Fibroblast of skin of back (primary cell): ENCODE results near the gene RUVBL2.
"Not testable (repeated sequence)": the region's sequence is repeated elsewhere in the genome, so short reads cannot be mapped to it uniquely, and the experiment has no call there.

Experiments used
- DNase-seq: peaks from one replicate; pipeline ENCODE4 v3.0.0-alpha.2; 2013

Gene RUVBL2

DNA sequence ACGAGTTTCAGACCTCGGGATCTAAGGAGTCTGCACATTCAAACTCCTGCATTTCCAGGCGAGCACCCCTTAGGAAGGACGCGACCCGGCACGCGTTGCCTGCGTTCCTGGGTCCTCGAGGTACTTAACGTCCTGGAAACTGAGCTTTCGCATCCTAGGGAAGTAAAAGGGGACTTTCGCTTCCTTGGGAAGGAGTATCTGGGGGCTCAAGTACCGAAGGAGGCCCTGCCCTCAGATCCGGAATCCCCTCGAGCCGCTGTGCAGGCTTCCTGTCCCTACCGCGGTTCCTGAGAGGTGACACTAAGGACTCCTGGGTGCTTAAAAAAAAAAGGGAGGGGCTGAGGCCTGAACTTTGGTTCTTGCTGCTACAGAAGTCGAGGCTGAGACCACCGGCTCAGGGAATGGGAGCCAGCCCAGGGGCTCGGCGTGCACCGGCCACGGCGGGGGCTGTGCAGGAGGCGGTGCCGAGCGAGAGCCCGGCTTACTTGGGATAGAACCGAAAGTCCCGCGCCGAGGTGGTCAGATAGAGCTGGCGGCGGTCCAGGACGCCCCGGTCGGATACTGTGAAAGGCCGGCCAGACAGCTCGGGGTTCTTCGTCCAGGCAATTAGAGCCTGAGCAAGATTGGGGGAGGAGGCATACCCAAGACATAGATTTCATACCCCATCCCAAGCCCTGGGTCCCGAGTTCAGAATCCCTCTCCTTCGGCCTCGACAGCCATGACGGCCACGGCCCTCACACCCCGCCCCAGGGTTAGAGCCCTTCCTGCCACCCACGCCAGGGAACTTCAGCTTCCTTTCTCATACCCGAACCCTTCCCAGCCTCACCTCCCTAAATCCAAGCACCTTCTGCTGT is 24.9 kb downstream of the RUVBL2 start:
- DNase-seq, result not testable (repeated sequence)

DNA sequence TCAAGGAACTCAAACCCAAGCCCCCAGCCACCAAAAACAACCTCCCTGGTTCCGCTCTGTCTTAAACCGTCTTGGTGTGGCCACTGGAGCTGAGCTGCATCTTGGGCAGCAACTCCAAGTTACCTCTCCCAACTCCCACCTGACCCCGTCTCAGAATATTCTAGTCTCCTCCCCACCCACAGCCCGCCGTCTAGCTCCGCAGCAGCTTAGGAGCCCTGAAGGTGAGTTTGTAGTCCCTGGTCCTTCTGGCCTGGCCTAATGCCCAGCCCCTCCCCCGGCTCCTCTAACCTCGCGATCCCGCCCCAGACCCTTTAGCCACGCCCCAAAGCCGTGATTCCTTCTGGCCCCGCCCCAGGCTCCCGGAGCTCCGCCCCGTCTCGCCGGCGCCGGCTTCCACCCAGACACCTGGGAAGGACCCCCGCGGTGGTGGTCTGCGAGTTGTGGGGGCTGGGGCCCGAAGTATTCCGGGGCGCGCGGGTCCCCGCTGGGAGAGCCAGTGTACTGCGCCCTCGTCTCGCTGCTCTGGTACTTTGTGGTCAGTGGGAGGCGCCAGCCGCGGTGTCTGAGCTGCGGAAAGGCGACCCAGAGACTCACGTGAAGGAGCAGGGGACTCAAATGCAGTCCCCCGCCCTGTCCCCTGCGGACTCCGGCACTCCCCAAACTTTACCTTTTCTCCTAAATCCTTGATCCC is 25.7 kb downstream of the RUVBL2 start:
- DNase-seq, result peak; percentile 39

DNA sequence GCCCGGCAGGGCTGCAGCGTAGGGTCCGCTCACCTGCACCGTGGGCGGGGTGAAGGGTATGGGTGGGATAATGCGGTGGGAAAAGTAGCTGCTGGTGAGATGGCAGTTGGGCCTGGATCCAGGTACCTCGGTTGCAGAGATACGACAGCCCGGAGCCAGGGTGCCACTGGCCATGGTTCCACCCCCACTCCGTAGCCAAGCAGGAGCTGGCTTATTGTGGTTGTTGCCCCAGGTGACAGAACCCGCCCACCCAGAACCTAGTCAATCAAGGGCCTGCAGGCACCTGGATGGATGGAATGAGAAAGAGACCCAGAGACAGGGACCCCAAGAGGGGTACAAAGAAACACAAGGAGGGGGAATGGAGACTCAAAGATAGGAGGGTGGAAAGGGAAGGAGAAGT is 26.7 kb downstream of the RUVBL2 start:
- DNase-seq, result no peak

DNA sequence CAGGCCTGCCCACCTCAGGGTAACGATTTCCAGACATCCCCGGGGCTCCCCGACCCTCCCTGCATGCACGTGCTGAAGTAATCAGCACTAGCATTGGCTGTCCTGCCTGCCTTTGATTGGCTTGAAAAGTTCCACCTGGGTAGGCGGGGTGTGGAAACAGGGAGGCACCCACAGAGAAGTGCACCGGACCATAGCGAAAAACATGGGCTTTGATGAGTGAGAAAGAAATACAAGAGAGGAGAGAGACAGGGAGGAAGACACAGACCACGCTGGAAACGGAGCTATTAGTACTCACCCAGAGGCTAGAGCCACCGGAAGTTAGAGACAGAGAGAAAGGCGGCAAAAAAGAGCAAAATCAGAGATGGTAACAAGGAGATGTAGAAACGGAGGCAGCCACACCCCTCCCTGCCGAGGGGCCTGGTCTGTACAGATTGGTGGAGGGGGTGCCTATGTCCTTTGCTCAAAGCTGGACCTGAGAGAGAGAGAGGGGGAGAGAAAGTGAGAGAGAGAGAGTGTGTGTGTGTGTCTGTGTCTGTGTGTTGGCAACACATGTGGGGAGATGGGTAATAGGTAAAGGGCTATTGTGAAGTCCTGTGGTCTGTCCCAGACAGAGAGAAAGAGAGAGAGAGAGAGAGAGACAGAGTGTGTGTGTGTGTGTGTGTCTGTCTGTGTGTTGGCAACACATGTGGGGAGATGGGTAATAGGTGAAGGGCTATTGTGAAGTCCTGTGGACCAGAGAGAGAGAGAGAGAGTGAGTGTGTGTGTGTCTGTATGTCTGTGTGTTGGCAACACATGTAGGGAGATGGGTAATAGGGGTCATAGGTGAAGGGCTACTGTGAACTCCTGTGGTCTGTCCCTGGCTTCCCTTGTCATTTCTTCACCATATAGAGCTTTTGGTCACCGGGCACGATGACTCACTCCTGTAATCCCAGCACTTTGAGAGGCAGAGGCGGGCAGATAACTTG is 27.5 kb downstream of the RUVBL2 start:
- peak; percentile 43 for DNase-seq

DNA sequence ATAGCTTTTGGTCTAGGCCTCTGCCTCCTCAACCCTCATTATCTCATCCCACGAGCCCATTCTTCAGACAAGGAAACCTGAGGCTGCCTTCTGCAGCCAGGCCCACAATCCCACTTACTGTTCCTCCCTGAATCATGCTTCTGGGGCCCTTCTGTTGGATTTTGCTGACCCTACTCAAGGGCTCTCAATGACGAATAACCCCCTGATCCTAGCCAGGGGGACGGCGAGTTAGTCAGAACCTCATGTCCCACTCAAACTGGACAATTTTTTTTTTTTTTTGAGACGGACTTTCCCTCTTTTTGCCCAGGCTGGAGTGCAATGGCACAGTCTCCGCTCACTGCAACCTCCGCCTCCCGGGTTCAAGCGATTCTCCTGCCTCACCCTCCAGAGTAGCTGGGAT is 28.4 kb downstream of the RUVBL2 start:
- DNase-seq, result no peak

DNA sequence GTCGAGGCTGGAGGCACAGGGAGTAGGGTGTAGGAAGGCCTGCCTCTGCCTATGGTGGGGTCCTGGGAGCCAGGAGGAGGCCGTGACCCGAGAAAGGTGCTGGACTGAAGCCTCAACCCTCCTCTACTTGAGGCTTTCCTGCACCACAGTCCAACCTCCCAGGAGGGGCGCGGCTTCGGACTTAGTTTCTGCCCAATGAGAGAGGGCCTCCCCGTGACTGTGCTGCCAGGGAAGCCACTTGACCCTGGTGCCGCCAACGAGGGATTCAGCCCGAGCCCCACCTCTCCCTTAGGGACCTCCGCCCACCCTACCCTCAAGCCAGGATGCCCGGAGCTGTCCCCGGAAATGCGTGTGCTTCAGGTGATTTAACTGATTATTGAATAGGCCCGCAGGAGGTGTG is 30.5 kb downstream of the RUVBL2 start, which contains the start of gene CGB3:
Gene CGB3, minus strand, starts transcription at position 101 of the 400 bp plus-strand sequence. CDS start 362 bp downstream, outside the sequence.
- not testable (repeated sequence) for DNase-seq

DNA sequence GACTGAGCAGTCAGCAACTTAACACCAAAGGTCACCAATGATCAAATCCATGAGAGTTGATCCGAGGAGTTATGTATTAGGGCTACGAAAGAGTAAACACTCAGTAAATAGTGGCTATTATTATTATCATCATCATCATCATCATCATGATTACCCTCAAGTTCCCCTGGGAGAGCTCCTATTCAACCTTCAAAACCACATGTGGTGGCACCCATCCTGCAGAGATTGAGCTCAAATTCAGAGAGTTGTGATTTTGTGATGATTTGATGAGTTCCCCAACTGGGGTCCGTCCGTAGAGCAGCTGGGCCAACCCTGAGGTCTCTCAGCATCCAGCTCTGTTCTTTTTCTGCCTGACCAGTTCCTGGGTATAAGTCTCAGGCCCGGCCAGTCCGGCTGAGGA is 31.4 kb downstream of the RUVBL2 start:
- not testable (repeated sequence) for DNase-seq

DNA sequence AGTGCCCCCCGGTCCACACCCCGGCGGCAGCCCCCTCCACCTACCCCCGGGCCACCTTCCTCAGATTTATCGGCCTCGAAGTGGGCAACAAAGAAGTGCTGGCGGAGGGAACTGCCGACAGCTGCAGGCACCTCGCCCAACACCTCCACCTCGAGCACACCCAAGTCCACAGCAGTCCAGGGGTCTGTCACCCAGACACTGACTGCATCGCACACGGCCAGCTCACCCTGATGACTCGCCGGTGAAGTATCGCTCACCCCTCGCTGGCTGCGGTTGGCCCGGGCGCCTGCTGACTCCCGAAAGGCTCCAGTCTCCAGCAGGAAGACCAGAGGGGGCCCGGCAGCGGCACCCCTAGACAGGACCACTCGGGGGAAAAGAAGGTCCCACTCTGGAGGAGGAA is 31.9 kb downstream of the RUVBL2 start:
- peak; percentile 34 for DNase-seq

DNA sequence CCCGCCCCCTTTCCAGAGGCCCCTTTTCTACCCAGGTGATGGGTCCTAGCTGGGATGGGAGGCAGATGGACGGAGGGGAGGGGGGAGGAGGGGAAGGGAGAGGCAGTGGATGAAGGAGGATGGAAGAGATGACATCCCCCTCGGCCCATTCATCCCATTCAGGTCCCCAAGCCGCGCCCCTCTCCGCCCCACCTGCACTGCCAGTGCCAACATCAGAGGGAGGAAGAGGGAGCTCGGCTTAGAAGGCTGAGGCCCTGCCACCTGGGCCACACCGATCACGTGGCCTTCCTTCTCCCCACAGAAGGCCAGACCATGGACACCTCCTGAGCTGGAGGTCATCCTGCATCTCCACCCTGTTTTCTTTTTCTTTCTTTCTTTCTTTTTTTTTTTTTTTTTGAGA is 35.0 kb downstream of the RUVBL2 start:
- DNase-seq, result not testable (repeated sequence)

DNA sequence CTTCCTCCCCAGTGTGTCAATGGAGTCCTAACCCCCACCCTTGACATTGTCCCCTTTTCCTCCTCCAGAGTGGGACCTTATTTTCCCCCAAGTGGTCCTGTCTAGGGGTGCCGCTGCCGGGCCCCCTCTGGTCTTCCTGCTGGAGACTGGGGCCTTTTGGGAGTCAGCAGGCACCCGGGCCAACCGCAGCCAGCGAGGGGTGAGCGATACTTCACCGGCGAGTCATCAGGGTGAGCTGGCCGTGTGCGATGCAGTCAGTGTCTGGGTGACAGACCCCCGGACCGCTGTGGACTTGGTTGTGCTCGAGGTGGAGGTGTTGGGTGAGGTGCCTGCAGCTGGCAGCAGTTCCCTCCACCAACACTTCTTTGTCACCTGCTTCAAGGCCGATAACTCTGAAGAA is 36.1 kb downstream of the RUVBL2 start:
- DNase-seq, result peak; percentile 72

DNA sequence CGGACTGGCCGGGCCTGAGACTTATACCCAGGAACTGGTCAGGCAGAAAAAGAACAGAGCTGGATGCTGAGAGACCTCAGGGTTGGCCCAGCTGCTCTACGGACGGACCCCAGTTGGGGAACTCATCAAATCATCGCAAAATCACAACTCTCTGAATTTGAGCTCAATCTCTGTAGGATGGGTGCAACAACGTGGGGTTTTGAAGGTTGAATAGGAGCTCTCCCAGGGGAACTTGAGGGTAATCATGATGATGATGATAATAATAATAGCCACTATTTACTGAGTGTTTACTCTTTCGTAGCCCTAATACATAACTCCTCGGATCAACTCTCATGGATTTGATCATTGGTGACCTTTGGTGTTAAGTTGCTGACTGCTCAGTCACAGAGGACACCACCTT is 36.6 kb downstream of the RUVBL2 start:
- not testable (repeated sequence) for DNase-seq

DNA sequence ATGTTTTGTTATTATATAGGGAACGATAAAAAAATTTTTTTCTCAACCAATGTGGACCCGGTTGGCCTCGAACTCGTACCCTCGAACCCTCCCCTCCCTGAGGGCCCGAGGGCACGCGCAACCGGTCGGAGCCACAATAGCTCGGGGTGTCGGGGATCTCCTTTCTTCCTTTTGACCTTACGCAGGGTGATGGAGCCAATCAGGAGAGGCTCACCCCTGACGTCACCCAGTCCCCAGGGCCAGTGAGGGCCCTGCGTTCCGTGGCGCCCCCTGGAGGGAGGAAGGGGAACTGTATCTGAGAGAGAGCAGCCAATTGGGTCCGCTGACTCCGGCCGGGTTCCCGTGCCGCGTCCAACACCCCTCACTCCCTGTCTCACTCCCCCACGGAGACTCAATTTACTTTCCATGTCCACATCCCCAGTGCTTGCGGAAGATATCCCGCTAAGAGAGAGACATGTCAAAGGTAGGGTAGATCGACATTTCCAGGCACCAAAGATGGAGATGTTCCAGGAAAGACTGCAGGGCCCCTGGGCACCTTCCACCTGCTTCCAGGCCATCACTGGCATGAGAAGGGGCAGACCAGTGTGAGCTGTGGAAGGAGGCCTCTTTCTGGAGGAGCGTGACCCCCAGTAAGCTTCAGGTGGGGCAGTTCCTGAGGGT is 38.1 kb downstream of the RUVBL2 start, which contains the start of gene CGB2:
Gene CGB2, plus strand, starts transcription at position 249 of the 660 bp plus-strand sequence. Its CDS starts 206 bp downstream, at position 455.
- DNase-seq, result not testable (repeated sequence)

DNA sequence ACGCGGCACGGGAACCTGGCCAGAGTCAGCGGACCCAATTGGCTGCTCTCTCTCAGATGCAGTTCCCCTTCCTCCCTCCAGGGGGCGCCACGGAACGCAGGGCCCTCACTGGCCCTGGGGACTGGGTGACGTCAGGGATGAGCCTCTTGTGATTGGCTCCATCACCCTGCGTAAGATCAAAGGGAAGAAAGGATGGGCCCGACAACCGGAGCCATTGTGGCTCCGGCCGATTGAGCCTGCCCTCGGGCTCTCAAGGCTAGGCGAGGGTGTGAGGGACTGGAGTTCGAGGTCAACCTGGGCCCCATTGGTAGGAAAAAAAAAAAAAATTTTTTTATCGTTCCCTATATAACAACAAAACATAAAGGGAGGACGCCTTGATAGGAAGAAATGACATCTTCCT is 43.1 kb downstream of the RUVBL2 start, which contains the start of gene CGB1:
Gene CGB1, minus strand, starts transcription at position 81 of the 400 bp plus-strand sequence. CDS start 184 bp downstream, outside the sequence.
- not testable (repeated sequence) for DNase-seq

DNA sequence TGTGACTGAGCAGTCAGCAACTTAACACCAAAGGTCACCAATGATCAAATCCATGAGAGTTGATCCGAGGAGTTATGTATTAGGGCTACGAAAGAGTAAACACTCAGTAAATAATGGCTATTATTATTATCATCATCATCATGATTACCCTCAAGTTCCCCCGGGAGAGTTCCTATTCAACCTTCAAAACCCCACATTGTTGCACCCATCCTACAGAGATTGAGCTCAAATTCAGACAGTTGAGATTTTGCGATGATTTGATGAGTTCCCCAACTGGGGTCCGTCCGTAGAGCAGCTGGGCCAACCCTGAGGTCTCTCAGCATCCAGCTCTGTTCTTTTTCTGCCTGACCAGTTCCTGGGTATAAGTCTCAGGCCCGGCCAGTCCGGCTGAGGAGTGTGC is 44.4 kb downstream of the RUVBL2 start:
- not testable (repeated sequence) for DNase-seq

DNA sequence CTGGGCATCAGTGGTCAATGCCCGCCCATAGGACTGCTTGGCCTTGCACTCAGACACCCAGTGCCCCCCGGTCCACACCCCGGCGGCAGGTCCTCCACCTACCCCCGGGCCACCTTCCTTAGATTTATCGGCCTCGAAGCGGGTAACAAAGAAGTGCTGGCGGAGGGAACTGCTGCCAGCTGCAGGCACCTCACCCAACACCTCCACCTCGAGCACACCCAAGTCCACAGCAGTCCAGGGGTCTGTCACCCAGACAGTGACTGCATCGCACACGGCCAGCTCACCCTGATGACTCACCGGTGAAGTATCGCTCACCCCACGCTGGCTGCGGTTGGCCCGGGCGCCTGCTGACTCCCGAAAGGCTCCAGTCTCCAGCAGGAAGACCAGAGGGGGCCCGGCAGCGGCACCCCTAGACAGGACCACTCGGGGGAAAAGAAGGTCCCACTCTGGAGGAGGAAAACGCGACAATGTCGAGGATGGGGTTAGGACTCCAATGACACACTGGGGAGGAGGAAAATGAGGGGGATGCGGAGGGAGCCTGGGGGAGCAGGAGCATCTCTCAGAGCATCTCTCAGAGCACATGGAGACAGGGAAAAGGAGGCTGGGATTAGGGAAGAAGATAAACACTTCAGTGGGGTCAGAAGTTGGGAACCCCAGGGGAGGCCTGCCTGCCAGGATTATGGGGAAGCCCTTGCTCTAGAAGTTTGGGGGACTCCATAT is 45.0 kb downstream of the RUVBL2 start:
- DNase-seq, result peak; percentile 89

DNA sequence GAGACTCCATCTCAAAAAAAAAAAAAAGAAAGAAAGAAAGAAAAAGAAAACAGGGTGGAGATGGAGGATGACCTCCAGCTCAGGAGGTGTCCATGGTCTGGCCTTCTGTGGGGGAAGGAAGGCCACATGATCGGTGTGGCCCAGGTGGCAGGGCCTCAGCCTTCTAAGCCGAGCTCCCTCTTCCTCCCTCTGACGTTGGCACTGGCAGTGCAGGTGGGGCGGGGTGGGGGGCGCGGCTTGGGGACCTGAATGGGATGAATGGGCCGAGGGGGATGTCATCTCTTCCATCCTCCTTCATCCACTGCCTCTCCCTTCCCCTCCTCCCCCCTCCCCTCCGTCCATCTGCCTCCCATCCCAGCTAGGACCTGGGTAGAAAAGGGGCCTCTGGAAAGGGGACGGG is 46.0 kb downstream of the RUVBL2 start:
- not testable (repeated sequence) for DNase-seq

DNA sequence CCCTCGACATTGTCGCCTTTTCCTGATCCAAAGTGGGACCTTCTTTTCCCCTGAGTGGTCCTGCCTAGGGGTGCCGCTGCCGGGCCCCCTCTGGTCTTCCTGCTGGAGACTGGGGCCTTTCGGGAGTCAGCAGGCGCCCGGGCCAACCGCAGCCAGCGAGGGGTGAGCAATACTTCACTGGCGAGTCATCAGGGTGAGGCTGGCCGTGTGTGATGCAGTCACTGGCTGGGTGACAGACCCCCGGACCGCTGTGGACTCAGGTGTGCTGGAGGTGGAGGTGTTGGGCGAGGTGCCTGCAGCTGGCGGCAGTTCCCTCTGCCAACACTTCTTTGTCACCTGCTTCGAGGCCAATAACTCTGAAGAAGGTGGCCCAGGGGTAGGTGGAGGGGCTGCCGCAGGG is 48.5 kb downstream of the RUVBL2 start:
- DNase-seq, result no peak

DNA sequence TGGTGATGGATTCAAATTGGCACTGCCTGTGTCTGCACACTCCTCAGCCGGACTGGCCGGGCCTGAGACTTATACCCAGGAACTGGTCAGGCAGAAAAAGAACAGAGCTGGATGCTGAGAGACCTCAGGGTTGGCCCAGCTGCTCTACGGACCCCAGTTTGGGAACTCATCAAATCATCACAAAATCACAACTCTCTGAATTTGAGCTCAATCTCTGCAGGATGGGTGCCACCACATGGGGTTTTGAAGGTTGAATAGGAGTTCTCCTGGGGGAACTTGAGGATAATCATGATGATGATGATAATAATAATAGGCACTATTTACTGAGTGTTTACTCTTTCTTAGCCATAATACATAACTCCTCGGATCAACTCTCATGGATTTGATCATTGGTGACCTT is 49.0 kb downstream of the RUVBL2 start:
- not testable (repeated sequence) for DNase-seq

DNA sequence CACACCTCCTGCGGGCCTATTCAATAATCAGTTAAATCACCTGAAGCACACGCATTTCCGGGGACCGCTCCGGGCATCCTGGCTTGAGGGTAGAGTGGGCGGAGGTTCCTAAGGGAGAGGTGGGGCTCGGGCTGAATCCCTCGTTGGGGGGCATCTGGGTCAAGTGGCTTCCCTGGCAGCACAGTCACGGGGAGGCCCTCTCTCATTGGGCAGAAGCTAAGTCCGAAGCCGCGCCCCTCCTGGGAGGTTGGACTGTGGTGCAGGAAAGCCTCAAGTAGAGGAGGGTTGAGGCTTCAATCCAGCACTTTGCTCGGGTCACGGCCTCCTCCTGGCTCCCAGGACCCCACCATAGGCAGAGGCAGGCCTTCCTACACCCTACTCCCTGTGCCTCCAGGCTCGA is 49.9 kb downstream of the RUVBL2 start, which contains the start of gene CGB5:
Gene CGB5, plus strand, starts transcription at position 301 of the 400 bp plus-strand sequence. CDS start 362 bp downstream, outside the sequence.
- not testable (repeated sequence) for DNase-seq

DNA sequence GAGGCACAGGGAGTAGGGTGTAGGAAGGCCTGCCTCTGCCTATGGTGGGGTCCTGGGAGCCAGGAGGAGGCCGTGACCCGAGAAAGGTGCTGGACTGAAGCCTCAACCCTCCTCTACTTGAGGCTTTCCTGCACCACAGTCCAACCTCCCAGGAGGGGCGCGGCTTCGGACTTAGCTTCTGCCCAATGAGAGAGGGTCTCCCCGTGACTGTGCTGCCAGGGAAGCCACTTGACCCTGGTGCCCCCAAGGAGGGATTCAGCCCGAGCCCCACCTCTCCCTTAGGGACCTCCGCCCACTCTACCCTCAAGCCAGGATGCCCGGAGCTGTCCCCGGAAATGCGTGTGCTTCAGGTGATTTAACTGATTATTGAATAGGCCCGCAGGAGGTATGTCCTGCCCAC is 55.3 kb downstream of the RUVBL2 start, which contains the start of gene CGB8:
Gene CGB8, minus strand, starts transcription at position 101 of the 400 bp plus-strand sequence. CDS start 372 bp downstream, outside the sequence.
- not testable (repeated sequence) for DNase-seq

DNA sequence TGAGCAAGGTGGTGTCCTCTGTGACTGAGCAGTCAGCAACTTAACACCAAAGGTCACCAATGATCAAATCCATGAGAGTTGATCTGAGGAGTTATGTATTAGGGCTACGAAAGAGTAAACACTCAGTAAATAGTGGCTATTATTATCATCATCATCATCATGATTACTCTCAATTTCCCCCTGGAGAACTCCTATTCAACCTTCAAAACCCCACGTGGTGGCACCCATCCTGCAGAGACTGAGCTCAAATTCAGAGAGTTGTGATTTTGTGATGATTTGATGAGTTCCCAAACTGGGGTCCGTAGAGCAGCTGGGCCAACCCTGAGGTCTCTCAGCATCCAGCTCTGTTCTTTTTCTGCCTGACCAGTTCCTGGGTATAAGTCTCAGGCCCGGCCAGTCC is 56.1 kb downstream of the RUVBL2 start:
- not testable (repeated sequence) for DNase-seq
